HG02943 (cell line): Measurements from ENCODE around the gene SH2B2.
"Not testable (repeated sequence)": the region's sequence is repeated elsewhere in the genome, so short reads cannot be mapped to it uniquely, and the experiment has no call there.

Experiments
- ATAC-seq: cut with Tn5 transposase; IDR thresholded peaks from one replicate; pipeline ENCODE4 v1.9.1; 2021; ENCODE audit warnings: mild to moderate bottlenecking, low read depth, moderate library complexity; ENCODE audit not compliant: unreplicated experiment

SH2B2 gene

GRCh38 chr7:102284891-102285539 is 1.7 kb upstream of the SH2B2 start:
- ATAC-seq = no peak

- no peak for ATAC-seq
These were observed 980 bp upstream of the SH2B2 start for GRCh38 chr7:102285540-102286236.

DNA sequence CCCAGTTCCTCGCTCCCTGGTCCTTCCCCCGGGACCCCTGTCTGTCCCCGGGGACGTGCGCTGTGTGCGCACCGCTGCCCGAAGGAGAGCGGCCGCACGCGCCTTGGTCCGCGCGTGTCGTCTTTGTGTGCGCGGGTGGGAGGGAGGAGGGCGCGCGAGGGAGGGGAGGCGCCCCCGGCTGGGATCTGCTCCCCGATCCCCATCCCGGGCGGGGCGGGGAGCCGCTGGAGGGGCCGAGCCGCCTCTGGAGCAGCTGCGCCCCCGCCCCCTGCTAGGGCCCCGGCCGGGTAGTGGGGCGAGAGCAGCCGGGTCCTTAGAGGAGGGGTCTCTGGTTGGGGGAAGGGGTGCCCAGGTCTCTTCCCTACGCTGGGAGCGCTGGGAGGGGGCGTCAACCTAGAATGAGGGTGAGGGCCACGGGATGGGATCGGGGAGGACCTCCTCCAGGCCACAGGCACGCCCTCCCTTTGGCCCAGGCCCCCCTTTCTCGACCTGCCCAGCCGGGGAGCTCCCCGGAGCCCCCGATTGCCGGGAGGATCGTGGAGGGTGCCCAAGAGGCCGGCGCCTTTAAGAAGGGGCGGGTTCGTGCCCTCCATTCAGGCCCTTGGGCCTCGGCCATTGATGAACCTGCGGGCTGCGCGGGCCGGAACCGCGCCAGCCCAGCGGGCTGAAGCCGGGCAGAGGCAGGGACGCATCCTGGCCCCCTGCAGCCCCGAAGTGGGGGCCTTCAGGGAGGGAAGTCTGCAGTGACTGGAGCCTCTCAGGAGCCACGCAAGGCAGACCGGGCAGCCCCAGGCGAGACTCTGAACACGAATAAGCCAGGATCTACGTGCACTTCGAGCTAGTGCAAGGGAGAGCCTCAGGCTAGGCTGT is 678 bp downstream of the SH2B2 start:
- no peak for ATAC-seq

DNA sequence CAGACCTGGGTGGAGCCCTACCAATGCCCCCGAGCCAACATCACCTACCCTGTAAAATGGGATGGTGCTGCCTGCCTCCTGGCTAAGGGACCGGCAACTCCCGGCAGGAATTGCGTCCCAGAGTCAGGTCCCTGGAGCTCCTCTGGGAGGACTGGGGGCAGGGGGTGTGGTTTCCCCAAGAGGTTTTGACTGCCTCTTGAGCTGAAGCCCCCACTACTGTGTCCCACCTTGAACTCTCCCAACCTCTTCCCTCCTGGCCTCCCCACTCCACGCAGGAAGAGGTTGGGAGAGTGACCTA is 1.3 kb downstream of the SH2B2 start:
- ATAC-seq = no peak

- no peak for ATAC-seq
These were observed 1.7 kb downstream of the SH2B2 start for GRCh38 chr7:102288285-102288930.

- no peak for ATAC-seq
These were observed 2.4 kb downstream of the SH2B2 start for GRCh38 chr7:102289057-102289456.

- ATAC-seq = no peak
These were observed 4.6 kb downstream of the SH2B2 start for GRCh38 chr7:102291056-102291915.

GRCh38 chr7:102291916-102292267 is 5.2 kb downstream of the SH2B2 start:
- no peak for ATAC-seq

DNA sequence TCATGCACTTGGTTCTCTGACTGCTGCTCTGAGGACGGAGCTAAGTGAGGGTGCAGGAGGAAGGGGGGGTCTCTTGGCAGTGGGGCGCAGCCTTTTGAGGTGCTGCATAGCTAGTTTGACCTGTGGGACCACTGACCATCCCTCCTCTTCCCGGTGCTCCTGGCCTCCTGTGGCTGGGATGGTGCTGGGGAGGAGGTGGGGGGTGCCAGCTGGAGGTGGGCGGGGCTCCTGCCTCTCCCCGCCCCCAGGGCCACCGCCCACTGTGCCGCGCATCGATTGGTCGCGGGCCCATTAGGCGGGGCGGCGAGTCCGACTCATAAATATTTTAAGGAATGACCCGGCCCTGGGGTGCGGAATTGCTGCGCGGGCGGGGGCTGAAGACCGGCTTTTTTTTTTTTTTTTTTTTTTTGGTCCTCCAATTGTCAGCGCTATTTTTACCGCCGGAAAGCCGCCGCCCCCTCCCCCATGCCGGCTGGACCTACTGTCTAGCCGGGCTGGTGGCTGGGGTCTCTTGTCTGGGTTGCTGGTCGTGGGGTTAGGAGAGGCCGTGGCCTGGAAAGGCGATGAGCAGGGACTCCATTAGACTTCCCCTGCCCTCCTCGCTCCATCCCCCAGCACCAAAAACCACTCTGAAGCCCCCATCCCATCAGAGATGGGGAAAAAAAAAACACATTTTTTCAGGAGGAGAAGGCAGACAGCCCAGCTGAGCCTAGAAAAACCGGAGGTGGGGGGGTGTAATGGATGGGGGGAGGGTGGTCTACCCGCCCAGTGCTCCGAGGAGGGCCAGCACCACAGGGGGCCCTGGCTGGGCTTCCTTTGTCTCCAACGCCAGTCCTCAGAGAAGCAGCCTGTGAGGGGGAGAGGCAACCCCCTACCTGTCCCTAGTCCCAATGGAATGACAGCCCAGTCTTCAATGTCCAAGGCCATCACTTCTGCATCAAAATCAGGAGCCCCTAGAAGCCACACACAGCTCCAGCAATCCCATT is 6.4 kb downstream of the SH2B2 start:
- no peak for ATAC-seq

- no peak for ATAC-seq
These were observed 7.9 kb downstream of the SH2B2 start for GRCh38 chr7:102294589-102294988.

- no peak for ATAC-seq
These were observed 8.9 kb downstream of the SH2B2 start for GRCh38 chr7:102295346-102296178.

DNA sequence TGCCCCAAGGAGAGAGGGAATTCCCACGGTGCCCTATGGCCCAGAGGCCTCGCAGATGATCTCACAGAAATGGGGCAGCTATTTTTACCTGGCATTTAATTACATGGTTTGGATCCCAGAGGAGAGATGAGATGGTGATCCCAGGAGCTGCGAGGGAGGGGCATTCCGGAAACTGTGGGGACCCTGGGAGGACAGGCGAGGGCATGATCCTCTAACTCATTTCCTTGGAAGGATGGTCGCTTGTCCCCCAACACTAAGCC is 9.4 kb downstream of the SH2B2 start:
- ATAC-seq = no peak

DNA sequence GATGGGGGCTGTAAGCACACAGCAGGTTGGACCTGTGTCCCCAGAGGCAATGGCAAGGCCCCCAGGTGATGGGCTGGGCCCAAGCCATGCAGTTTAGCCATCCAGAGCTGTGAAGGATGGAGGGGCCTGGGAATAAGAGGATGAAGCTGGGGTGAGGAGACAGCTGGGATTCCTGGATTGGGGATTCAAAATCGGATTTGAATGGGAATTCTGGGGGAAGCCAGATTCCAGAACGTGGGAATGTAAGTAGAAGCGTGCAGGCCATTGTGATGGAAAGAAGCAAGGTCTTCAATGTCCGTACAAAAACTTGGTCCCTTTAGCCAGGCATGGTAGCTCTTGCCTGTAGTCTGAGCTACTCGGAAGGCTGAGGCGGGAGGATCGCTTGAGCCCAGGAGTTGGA is 9.8 kb downstream of the SH2B2 start:
- no peak for ATAC-seq

DNA sequence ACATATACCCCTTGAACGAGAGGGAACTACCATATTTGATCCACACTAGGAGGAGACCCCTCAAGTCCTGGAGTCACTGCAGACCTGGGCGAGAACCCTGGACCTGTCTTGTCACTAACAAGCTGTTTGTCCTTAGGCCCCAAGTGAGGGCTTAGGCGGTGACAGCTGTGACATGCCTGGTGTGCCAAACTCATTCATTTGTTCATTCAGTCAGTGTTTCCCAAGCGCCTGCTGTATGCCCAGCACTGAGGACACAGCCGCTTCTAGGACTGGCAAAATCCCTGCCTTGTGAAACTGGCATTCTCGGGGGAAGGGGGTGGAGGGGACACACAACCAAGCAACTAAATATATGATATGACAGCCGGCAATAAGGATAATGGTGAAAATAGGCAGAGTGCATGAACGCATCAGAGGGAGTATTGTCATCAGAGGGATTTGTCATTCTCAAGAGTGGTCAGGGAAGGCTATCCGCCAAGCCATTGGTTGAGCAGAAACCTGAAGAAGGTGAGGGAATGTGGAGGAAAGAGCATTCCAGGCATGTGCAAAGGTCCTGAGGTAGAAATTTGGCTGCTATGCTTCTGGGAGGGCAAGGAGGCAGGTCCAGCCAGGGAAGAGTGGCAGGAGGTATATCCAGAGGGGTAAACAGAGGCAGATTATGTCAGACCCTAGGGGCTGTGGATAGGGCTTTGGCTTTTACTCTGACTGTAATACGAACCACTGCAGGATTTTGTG is 11.0 kb downstream of the SH2B2 start:
- ATAC-seq = no peak

DNA sequence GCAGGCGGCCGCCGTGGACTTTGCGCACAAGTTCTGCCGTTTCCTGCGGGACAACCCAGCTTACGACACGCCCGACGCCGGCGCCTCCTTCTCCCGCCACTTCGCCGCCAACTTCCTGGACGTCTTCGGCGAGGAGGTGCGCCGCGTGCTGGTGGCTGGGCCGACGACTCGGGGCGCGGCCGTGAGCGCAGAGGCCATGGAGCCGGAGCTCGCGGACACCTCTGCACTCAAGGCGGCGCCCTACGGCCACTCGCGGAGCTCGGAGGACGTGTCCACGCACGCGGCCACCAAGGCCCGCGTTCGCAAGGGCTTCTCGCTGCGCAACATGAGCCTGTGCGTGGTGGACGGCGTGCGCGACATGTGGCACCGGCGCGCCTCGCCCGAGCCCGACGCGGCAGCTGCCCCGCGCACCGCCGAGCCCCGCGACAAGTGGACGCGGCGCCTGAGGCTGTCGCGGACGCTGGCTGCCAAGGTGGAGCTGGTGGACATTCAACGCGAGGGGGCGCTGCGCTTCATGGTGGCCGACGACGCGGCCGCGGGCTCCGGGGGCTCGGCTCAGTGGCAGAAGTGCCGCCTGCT is 14.1 kb downstream of the SH2B2 start:
- ATAC-seq = no peak

- not testable (repeated sequence) for ATAC-seq
These were observed 14.7 kb downstream of the SH2B2 start for GRCh38 chr7:102301367-102301766.

DNA sequence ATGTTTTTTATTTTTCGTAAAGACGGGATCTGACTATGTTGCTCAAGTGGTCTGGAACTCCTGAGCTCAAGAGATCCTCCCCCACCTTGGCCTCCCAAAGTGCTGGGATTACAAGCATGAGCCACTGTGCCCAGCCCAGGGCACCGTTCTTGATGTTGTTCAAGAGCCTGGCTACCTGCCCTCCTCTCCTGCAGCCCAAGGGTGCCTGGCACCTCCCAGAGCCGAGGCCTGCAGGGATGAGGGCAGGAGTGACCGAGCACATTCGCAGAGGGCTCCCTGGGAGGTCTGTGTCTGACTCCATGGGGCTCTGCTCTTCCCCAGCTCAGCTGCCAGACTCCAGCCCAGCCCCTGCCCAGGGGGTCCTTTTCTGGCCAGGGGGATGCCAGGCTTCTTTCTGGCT is 15.4 kb downstream of the SH2B2 start:
- no peak for ATAC-seq
